HL-60 (cell line): ENCODE results near the gene PKD2.
"Not testable (repeated sequence)": the region's sequence is repeated elsewhere in the genome, so short reads cannot be mapped to it uniquely, and the experiment has no call there.

Experiments used
- DNase-seq, 2 experiments: peaks; one replicate each; pipeline ENCODE4 v3.0.0-alpha.2; 2010 to 2020; ENCODE audit warnings: low read depth in 1 of 2, low spot score in 1 of 2
- H3K27ac ChIP-seq: fragments of 250-450 bp; sonication (Bioruptor Pico); replicated peaks from 2 replicates; pipeline ENCODE4 v1.5.1; 2020; ENCODE audit warnings: mild to moderate bottlenecking, moderate library complexity
- H3K27me3 ChIP-seq: fragments of 250-450 bp; sonication (Bioruptor Pico); 2 replicates; pipeline ENCODE4 v1.5.1; 2021; ENCODE audit warnings: mild to moderate bottlenecking, moderate library complexity; ENCODE audit not compliant: insufficient read depth, poor library complexity, severe bottlenecking
- H3K4me3 ChIP-seq: replicated peaks from 2 replicates; pipeline ENCODE4 v1.5.1; 2011; ENCODE audit warnings: mild to moderate bottlenecking, control low read depth, low read length; ENCODE audit not compliant: insufficient read depth
- GABPA ChIP-seq: IDR thresholded peaks from 2 replicates; pipeline ENCODE4 v1.6.1; 2012; ENCODE audit warnings: low read depth
- POLR2AphosphoS5 ChIP-seq: IDR thresholded peaks from 2 replicates; pipeline ENCODE4 v1.6.1; 2012; ENCODE audit warnings: low read depth
- SPI1 ChIP-seq: IDR thresholded peaks from 2 replicates; pipeline ENCODE4 v1.6.1; 2012; ENCODE audit warnings: low read depth, mild to moderate bottlenecking, borderline replicate concordance
- TF ChIP-seq, protein P1 (sequence below): IDR thresholded peaks from one replicate; pipeline ENCODE4 v1.5.1; 2011; ENCODE audit warnings: low read length, control low read depth, inconsistent platforms; ENCODE audit not compliant: insufficient read depth
- TF ChIP-seq, protein P2 (sequence below): IDR thresholded peaks from 2 replicates; pipeline ENCODE4 v1.6.1; 2012; ENCODE audit warnings: low read depth; ENCODE audit not compliant: insufficient replicate concordance

Gene PKD2

DNA sequence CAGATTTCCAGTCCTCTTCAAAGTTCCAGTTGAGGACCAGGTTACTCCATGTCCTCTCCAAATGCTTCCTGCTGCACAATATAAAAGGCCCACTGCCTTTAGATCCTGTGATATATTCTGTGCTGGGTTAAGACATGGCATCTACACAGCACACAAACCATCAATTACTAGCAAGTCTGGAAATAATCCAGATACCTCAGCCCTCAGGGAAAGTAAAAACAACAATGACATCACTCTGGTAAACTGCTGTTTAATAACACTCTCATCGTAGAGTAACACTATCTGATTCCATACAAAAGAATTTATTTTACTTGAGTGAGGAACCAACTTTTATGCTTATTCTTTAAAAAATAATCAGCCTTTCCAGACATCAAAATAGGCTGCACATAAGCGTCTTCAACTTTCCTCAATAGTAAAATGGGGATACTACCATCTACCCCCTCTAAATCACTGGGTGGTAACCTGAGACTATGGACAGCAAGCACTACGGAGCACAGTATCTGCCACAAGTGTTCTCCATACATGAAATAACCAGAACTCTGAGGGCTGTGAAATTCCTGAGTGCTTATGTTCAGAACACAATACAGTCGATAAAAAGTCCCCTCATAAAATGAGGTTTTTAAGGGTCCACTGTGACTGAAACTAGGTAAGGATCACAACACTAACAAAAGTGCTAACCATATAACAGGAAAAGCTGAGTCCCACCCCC lies 97.6 kb downstream of the PKD2 start:
- no peak overlapping the region for H3K4me3 ChIP-seq
- TF ChIP-seq SPI1: no peak
- TF ChIP-seq GABPA: no peak
- no peak for TF ChIP-seq POLR2AphosphoS5
- TF ChIP-seq, protein P1, sequence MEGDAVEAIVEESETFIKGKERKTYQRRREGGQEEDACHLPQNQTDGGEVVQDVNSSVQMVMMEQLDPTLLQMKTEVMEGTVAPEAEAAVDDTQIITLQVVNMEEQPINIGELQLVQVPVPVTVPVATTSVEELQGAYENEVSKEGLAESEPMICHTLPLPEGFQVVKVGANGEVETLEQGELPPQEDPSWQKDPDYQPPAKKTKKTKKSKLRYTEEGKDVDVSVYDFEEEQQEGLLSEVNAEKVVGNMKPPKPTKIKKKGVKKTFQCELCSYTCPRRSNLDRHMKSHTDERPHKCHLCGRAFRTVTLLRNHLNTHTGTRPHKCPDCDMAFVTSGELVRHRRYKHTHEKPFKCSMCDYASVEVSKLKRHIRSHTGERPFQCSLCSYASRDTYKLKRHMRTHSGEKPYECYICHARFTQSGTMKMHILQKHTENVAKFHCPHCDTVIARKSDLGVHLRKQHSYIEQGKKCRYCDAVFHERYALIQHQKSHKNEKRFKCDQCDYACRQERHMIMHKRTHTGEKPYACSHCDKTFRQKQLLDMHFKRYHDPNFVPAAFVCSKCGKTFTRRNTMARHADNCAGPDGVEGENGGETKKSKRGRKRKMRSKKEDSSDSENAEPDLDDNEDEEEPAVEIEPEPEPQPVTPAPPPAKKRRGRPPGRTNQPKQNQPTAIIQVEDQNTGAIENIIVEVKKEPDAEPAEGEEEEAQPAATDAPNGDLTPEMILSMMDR: no peak
- TF ChIP-seq, protein P2, sequence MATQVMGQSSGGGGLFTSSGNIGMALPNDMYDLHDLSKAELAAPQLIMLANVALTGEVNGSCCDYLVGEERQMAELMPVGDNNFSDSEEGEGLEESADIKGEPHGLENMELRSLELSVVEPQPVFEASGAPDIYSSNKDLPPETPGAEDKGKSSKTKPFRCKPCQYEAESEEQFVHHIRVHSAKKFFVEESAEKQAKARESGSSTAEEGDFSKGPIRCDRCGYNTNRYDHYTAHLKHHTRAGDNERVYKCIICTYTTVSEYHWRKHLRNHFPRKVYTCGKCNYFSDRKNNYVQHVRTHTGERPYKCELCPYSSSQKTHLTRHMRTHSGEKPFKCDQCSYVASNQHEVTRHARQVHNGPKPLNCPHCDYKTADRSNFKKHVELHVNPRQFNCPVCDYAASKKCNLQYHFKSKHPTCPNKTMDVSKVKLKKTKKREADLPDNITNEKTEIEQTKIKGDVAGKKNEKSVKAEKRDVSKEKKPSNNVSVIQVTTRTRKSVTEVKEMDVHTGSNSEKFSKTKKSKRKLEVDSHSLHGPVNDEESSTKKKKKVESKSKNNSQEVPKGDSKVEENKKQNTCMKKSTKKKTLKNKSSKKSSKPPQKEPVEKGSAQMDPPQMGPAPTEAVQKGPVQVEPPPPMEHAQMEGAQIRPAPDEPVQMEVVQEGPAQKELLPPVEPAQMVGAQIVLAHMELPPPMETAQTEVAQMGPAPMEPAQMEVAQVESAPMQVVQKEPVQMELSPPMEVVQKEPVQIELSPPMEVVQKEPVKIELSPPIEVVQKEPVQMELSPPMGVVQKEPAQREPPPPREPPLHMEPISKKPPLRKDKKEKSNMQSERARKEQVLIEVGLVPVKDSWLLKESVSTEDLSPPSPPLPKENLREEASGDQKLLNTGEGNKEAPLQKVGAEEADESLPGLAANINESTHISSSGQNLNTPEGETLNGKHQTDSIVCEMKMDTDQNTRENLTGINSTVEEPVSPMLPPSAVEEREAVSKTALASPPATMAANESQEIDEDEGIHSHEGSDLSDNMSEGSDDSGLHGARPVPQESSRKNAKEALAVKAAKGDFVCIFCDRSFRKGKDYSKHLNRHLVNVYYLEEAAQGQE: no peak
- peaks cover 5% of the 10 kb centered on the region for H3K27me3 ChIP-seq
- H3K27ac ChIP-seq: no peak overlapping the region
- DNase-seq: no peak

DNA sequence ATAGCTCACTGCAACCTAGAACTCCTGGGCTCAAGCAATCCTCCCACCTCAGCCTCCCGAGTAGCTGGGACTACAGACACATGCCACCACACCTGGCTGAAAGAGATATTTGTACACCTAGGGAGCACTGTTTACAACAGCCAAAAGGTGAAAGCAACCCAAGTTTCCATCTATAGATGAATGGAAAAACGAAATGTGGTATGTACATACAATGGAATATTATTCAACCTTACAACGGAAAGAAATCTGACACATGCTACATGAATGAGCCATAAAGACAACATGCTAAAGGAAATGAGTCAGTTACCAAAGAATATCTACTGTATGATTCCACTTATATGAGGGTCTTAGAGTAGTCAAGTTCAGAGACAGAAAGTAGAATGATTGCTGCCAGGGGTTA lies 98.8 kb downstream of the PKD2 start:
- Histone ChIP-seq H3K27me3 (peaks cover 3% of the 10 kb centered on the region), H3K27ac (no peak overlapping the region), H3K4me3 (no peak overlapping the region)
- no peak for DNase-seq
- no peak for TF ChIP-seq SPI1
- TF ChIP-seq, protein P1: no peak
- TF ChIP-seq, protein P2: no peak
- TF ChIP-seq GABPA: no peak
- no peak for TF ChIP-seq POLR2AphosphoS5

DNA sequence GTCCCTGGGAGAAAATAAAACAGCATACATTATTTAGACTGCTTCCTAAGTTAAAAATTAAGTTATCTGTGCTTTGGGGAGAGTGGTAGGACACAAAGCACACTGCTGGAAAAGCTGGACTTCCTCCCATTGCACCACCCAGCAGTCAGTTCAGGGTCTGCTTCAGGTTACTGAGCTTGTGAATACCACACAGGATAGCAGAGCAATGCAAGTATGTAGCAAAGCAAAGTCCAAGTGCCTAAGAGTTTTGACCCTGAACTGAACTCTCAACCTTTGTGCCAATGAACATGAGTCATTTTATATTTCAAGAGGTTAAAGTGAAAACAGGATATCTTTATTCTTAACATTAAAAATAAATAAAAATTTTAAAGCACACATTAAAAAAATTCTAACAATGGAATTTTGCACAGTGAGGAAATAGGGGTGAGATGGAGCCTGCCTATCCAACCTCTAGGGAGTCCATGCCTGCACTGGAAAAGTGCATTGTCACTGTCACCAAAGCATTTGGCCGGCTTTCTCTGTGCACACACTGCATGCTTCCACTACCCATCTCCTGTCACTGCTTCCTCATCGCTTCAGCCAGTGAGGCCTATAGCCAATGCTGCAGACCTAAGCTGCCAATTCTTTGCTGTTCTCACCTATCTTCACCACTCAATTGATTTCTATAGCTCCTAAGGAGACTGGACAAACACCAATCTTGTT lies 100.1 kb downstream of the PKD2 start:
- no peak overlapping the region for H3K4me3 ChIP-seq
- DNase-seq: peak in 1 of 2 experiments; percentile 58
- H3K27me3 ChIP-seq: peaks cover 3% of the 10 kb centered on the region
- TF ChIP-seq SPI1 (no peak), GABPA (no peak)
- TF ChIP-seq, protein P2: no peak
- no peak overlapping the region for H3K27ac ChIP-seq

DNA sequence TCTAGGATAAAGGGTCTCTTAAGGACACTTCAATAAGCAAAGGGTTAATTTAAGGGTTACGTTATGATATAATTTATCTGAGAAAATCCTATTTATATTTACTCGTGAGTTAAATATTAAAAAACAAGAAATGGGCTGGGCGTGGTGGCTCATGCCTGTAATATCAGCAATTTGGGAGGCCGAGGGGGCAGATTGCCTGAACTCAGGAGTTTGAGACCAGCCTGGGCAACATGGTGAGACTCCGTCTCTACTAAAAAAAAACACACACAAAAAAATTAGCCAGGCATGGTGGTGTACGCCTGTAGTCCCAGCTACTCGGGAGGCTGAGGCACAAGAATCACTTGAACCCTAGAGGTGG lies 100.7 kb downstream of the PKD2 start:
- not testable (repeated sequence) for H3K4me3 ChIP-seq, H3K27me3 ChIP-seq, H3K27ac ChIP-seq, DNase-seq
